Stomach (tissue), 4 donors: ENCODE data around the gene UGT1A1.

Experiments used
- CTCF ChIP-seq, 7 experiments: fragments of 450-650 bp in 4 of 7; fragments of 200-600 bp in 3 of 7; sonication (generic) in 3 of 7; IDR thresholded peaks; one replicate each; pipeline ENCODE4 v1.5.1; 2016 to 2019; ENCODE audit warnings: antibody characterized with exemption in 7 of 7, control low read depth in 2 of 7, mild to moderate bottlenecking in 1 of 7
- EP300 ChIP-seq: sonication (generic); formaldehyde crosslinking; IDR thresholded peaks from one replicate; pipeline ENCODE4 v1.6.1; 2017; ENCODE audit warnings: antibody characterized with exemption

DNA sequence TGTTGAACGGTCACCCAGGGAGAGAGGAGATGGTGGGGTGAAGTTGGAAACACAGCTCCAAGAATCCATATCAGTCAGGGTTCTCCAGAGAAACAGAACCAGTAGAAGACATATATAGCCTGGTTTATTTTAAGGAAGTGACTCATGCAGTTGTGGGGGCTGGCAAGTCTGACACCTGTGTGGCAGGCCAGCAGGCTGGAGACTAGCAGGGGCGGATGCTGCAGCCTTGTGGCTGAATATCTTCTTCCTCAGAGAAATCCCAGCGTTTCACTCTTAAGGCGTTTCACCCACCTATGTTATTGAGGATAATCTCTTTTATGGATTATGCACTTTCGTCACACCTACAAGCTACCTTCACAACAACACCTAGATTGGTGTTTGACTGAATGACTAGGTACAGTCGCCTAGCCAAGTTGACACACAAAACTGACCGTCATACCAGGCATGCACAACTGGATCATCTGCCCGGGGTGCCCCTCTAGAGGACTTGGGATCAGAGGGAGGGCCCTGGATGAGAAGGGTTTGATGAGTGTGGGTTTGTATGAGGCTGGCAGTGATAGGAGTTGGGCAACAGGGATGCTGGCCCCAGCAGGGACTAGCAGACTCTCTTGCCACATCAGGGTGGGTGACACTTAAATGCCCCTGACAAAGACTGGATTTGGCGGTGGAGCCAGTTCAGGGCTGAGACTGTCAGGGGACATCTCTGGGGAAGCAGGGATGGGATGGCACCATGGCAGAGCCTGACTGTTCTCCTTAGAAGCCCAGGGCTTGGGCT, 41.5 kb downstream of the UGT1A1 start:
- TF ChIP-seq EP300 (no peak), CTCF (IDR thresholded peaks at IDR 0.05) (no peak)
